Vagina (tissue), 2 donors: ENCODE results near the gene PRMT2.

Experiments
- POLR2A ChIP-seq, 2 donors: fragments of 450-650 bp; IDR thresholded peaks; one replicate each; pipeline ENCODE4 v1.6.1; 2017; ENCODE audit warnings: antibody characterized with exemption in 2 of 2, mild to moderate bottlenecking in 2 of 2, moderate library complexity in 2 of 2
- POLR2AphosphoS5 ChIP-seq, 2 donors: sonication (generic); formaldehyde crosslinking; IDR thresholded peaks; one replicate each; pipeline ENCODE4 v1.9.0; 2017; ENCODE audit warnings: antibody characterized with exemption in 2 of 2, mild to moderate bottlenecking in 2 of 2, low read depth in 1 of 2; ENCODE audit not compliant: insufficient read depth in 1 of 2
- TF ChIP-seq, protein P1 (sequence below), 3 experiments: fragments of 450-650 bp in 2 of 3; fragments of 200-600 bp in 1 of 3; sonication (generic) in 1 of 3; IDR thresholded peaks; one replicate each; pipeline ENCODE4 v1.5.1; 2017 to 2019; ENCODE audit warnings: antibody characterized with exemption in 3 of 3, mild to moderate bottlenecking in 2 of 3, moderate library complexity in 2 of 3

DNA sequence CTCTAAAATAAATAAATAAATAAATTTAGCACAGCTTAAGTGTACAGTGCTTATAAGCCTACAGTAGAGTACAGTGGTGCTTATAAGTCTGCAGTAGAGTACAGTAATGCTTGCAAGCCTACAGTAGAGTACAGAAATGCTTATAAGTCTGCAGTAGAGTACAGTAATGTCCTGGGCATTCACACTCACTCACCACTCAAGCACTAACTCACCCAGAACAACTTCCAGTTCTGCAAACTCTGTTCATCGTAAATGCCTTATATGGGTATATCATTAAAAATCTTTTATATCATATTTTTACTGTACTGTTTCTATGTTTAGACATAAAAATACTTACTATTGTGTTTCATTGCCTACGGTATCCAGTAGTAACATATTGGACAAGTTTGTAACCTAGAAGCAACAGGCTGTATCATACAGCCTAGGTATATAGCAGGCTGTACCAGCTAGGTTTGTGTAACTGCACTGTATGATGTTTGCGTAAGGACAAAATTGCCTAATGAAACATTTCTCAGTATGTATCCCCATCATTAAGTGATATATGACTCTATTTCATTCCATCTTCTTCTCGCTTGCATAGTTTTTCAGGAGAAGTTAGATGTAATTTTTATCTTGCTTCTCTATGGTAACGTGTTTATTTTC is 16.6 kb upstream of the PRMT2 start:
- no peak for TF ChIP-seq POLR2A (IDR thresholded peaks at IDR 0.05)
- TF ChIP-seq, protein P1, sequence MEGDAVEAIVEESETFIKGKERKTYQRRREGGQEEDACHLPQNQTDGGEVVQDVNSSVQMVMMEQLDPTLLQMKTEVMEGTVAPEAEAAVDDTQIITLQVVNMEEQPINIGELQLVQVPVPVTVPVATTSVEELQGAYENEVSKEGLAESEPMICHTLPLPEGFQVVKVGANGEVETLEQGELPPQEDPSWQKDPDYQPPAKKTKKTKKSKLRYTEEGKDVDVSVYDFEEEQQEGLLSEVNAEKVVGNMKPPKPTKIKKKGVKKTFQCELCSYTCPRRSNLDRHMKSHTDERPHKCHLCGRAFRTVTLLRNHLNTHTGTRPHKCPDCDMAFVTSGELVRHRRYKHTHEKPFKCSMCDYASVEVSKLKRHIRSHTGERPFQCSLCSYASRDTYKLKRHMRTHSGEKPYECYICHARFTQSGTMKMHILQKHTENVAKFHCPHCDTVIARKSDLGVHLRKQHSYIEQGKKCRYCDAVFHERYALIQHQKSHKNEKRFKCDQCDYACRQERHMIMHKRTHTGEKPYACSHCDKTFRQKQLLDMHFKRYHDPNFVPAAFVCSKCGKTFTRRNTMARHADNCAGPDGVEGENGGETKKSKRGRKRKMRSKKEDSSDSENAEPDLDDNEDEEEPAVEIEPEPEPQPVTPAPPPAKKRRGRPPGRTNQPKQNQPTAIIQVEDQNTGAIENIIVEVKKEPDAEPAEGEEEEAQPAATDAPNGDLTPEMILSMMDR (IDR thresholded peaks at IDR 0.05): no peak
- TF ChIP-seq POLR2AphosphoS5 (IDR thresholded peaks at IDR 0.05; ENCODE audit: insufficient read depth in 1 of 2, low read depth in 1 of 2): no peak
